Type B pancreatic cell (in vitro differentiated cells): ENCODE data around the gene IGF2BP2. TPM values are rescaled to one million over a fixed set of nuclear protein-coding genes. Genes with fewer than 3 reads are reported as not detected.
A peak's percentile ranks its signal among the peaks of the same experiment; 100 is the strongest.
"Not testable (repeated sequence)": the region's sequence is repeated elsewhere in the genome, so short reads cannot be mapped to it uniquely, and the experiment has no call there.

Experiments used
- DNase-seq: peaks from one replicate; pipeline ENCODE4 v3.0.0; 2021; ENCODE audit warnings: mixed read lengths; ENCODE audit not compliant: unreplicated experiment; ENCODE audit errors: extremely low spot score
- H3K27ac Mint-ChIP-seq: 2 replicates; pipeline ENCODE4 v1.8.0; 2021; ENCODE audit warnings: mild to moderate bottlenecking, mixed read lengths
- H3K27me3 Mint-ChIP-seq: 2 replicates; pipeline ENCODE4 v1.8.0; 2021; ENCODE audit warnings: mixed read lengths
- H3K36me3 Mint-ChIP-seq: 2 replicates; pipeline ENCODE4 v1.8.0; 2021; ENCODE audit warnings: mixed read lengths
- H3K4me1 Mint-ChIP-seq: one replicate; pipeline ENCODE4 v1.8.0; 2021; ENCODE audit warnings: mixed read lengths; ENCODE audit not compliant: unreplicated experiment
- H3K4me3 Mint-ChIP-seq: 2 replicates; pipeline ENCODE4 v1.8.0; 2021; ENCODE audit warnings: mild to moderate bottlenecking, mixed read lengths
- H3K9me3 Mint-ChIP-seq: 2 replicates; pipeline ENCODE4 v1.8.0; 2021; ENCODE audit warnings: mixed read lengths
- total RNA-seq: library from RNA; stranded (reverse); gene quantifications from 2 replicates; pipeline ENCODE4 v1.2.1, GENCODE V29; 2021; ENCODE audit warnings: low replicate concordance
- TF ChIP-seq, protein P1 (sequence below): fragments of 200-600 bp; sonication (generic); conservative IDR thresholded peaks from 2 replicates; pipeline ENCODE4 v1.5.0; 2021; ENCODE audit warnings: antibody characterized with exemption, mild to moderate bottlenecking

IGF2BP2 gene
- total RNA-seq, 1 donor from 2014 or later, result 140 TPM

DNA sequence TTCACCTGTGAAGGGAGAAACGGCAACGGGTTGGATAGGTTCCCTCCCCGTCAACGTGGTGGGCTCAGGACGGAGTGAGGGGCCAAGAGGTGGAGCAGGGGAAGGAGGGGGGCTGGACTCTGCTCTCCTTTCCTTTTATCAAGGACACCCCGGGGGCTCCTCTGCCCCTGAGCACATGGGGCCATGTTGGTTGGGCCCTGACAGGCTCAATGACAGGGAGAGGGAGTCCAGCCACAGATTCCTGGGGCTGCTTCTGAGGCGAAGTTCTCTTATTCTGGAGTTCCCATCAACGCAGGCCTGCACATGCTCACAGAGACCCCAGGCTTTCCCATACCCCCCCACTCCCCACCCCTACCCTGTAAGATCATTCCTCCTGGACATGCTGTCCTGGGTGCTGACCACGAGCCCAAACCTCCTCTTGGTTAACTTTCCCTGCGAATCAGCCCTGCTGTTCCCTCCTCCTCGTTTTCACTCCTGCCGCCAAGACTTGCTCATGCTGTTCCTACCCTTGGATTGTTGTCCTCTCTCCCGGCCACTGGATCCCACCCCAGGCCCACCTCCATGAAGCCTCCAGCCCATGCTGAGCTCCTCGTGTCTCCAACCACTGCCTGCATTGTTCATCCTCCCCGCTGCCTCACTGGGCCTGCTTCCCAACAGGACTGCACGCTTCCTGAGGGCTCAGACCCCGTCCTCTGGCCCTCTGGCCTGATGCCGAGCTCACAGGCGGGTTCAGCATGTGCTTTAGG, 177.5 kb downstream of the IGF2BP2 start:
- H3K27me3 Mint-ChIP-seq, result no peaks in the 10 kb centered on the region
- H3K4me3 Mint-ChIP-seq, result no peak overlapping the region
- H3K4me1 Mint-ChIP-seq, result no peaks in the 10 kb centered on the region
- peaks cover 24% of the 10 kb centered on the region for H3K36me3 Mint-ChIP-seq
- H3K27ac Mint-ChIP-seq, result no peak overlapping the region
- TF ChIP-seq, protein P1, sequence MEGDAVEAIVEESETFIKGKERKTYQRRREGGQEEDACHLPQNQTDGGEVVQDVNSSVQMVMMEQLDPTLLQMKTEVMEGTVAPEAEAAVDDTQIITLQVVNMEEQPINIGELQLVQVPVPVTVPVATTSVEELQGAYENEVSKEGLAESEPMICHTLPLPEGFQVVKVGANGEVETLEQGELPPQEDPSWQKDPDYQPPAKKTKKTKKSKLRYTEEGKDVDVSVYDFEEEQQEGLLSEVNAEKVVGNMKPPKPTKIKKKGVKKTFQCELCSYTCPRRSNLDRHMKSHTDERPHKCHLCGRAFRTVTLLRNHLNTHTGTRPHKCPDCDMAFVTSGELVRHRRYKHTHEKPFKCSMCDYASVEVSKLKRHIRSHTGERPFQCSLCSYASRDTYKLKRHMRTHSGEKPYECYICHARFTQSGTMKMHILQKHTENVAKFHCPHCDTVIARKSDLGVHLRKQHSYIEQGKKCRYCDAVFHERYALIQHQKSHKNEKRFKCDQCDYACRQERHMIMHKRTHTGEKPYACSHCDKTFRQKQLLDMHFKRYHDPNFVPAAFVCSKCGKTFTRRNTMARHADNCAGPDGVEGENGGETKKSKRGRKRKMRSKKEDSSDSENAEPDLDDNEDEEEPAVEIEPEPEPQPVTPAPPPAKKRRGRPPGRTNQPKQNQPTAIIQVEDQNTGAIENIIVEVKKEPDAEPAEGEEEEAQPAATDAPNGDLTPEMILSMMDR, result no peak
- H3K9me3 Mint-ChIP-seq, result no peaks in the 10 kb centered on the region
- no peak for DNase-seq

- peaks cover 24% of the 10 kb centered on the region for H3K36me3 Mint-ChIP-seq
- no peaks in the 10 kb centered on the region for H3K4me1 Mint-ChIP-seq
- TF ChIP-seq, protein P1, result no peak
- no peaks in the 10 kb centered on the region for H3K27me3 Mint-ChIP-seq
- no peak for DNase-seq
- H3K4me3 Mint-ChIP-seq, result no peak overlapping the region
- no peaks in the 10 kb centered on the region for H3K9me3 Mint-ChIP-seq
- H3K27ac Mint-ChIP-seq, result peak overlapping the region; percentile 83
Observed at GRCh38 chr3:185646382-185647133, 178.3 kb downstream of the IGF2BP2 start.

- Mint-ChIP-seq H3K27ac (peak overlapping the region; percentile 83), H3K4me1 (no peaks in the 10 kb centered on the region), H3K9me3 (no peaks in the 10 kb centered on the region), H3K4me3 (no peak overlapping the region), H3K27me3 (no peaks in the 10 kb centered on the region), H3K36me3 (peaks cover 22% of the 10 kb centered on the region)
- no peak for DNase-seq
- TF ChIP-seq, protein P1, result no peak
Observed at GRCh38 chr3:185645596-185646381, 179.1 kb downstream of the IGF2BP2 start.

GRCh38 chr3:185645191-185645590, 179.7 kb downstream of the IGF2BP2 start:
- H3K27ac Mint-ChIP-seq, result peak overlapping the region; percentile 55
- not testable (repeated sequence) for H3K9me3 Mint-ChIP-seq, H3K4me1 Mint-ChIP-seq, DNase-seq, H3K4me3 Mint-ChIP-seq, H3K27me3 Mint-ChIP-seq
- H3K36me3 Mint-ChIP-seq, result peaks cover 22% of the 10 kb centered on the region

DNA sequence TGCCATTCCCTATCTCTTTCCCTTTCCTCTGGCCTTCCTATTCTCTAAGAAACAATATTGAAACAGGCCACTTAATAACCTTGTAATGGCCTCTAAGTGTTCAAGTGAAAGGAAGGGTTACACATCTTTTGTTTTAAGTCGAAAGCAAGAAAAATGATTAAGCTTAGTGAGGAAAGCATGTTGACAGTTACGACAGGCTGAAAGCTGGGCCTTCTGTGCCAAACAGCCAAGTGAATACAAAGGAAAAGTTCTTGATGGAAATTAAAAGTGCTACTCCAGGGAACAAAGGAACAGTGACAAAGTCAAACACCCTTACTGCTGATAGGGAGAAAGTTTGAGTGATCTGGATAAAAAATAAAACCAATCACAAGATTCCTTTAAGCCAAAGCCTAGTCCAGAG, 184.5 kb downstream of the IGF2BP2 start:
- no peak for DNase-seq

More for the DNA sequence above, 184.5 kb downstream of the IGF2BP2 start:
- Mint-ChIP-seq H3K9me3 (no peaks in the 10 kb centered on the region), H3K27me3 (no peaks in the 10 kb centered on the region), H3K27ac (no peak overlapping the region), H3K4me3 (no peak overlapping the region), H3K36me3 (peaks cover 9% of the 10 kb centered on the region), H3K4me1 (no peaks in the 10 kb centered on the region)
- TF ChIP-seq, protein P1, result no peak
